PC-9 (cell line): ENCODE data around the gene BTBD16.

Source experiments
- CTCF ChIP-seq: fragments of 200-600 bp; sonication (generic); conservative IDR thresholded peaks from 2 replicates; pipeline ENCODE4 v1.6.1; 2017; ENCODE audit warnings: mixed run types, antibody characterized with exemption, mild to moderate bottlenecking, moderate library complexity
- EZH2 ChIP-seq: fragments of 200-600 bp; sonication (generic); IDR thresholded peaks from 2 replicates; pipeline ENCODE4 v1.8.0; 2017; ENCODE audit warnings: antibody characterized with exemption, low read depth

- TF ChIP-seq CTCF: no peak
- TF ChIP-seq EZH2: no peak
These were observed 53.0 kb downstream of the BTBD16 start for GRCh38 chr10:122323941-122324675.
